IMR-90 (cell line): ENCODE results near the gene GATA2. TPM values are rescaled to one million over a fixed set of nuclear protein-coding genes. Genes with fewer than 3 reads are reported as not detected.

Experiments used
- ATAC-seq: fragments of 200-7000 bp; cut with Tn5 transposase; 2 replicates; pipeline ENCODE4 v1.9.1; 2020; ENCODE audit warnings: low read depth, mild to moderate bottlenecking, moderate library complexity
- BruUV-seq: library from RNA; stranded (reverse); fragments of 400-500 nt; replicated peaks from 2 replicates; lab custom pipeline; 2021; lab: Mats Ljungman, UMichigan
- CTCF ChIA-PET: fragments of 300-600 bp; formaldehyde crosslinking; extraction: SDS; loops from one replicate; lab custom pipeline; 2021; ENCODE audit warnings: antibody characterized with exemption; lab: Yijun Ruan, JAX
- POLR2A ChIA-PET: fragments of 300-600 bp; sonication (Branson Sonifier 250); formaldehyde crosslinking; loops from one replicate; lab custom pipeline; 2022; ENCODE audit warnings: antibody characterized with exemption; ENCODE audit not compliant: unreplicated experiment; lab: Charles Lee
- DNase-seq: peaks from one replicate; pipeline ENCODE4 v3.0.0; 2013
- H2AFZ ChIP-seq: replicated peaks from 2 replicates; pipeline ENCODE3; 2013; ENCODE audit warnings: low read length, mild to moderate bottlenecking; ENCODE audit not compliant: poor library complexity
- H2AK5ac ChIP-seq: 2 replicates; pipeline ENCODE4 v1.6.1; 2013; ENCODE audit warnings: low read depth, low read length, inconsistent platforms
- H2AK9ac ChIP-seq: replicated peaks from 2 replicates; pipeline ENCODE3; 2013; ENCODE audit warnings: mild to moderate bottlenecking, low read depth, low read length, moderate library complexity; ENCODE audit not compliant: poor library complexity
- H2BK120ac ChIP-seq: 2 replicates; pipeline ENCODE4 v1.6.1; 2013; ENCODE audit warnings: low read depth, low read length, inconsistent platforms
- H2BK15ac ChIP-seq: 3 replicates; pipeline ENCODE4 v1.6.1; 2013; ENCODE audit warnings: low read depth, low read length, inconsistent platforms
- H2BK20ac ChIP-seq: 2 replicates; pipeline ENCODE4 v1.6.1; 2013; ENCODE audit warnings: low read depth, mild to moderate bottlenecking, inconsistent platforms, low read length, moderate library complexity
- H2BK5ac ChIP-seq: 2 replicates; pipeline ENCODE4 v1.6.1; 2013; ENCODE audit warnings: mild to moderate bottlenecking, low read depth, low read length, inconsistent platforms; ENCODE audit not compliant: poor library complexity, severe bottlenecking
- H3K14ac ChIP-seq: replicated peaks from 2 replicates; pipeline ENCODE4 v1.6.1; 2013; ENCODE audit warnings: low read depth, low read length, inconsistent platforms
- H3K18ac ChIP-seq: 2 replicates; pipeline ENCODE4 v1.6.1; 2013; ENCODE audit warnings: low read depth, low read length, control low read depth
- H3K23ac ChIP-seq: 2 replicates; pipeline ENCODE4 v1.6.1; 2013; ENCODE audit warnings: low read depth, low read length, inconsistent platforms
- H3K27ac ChIP-seq: 2 replicates; pipeline ENCODE4 v1.5.1; 2013; ENCODE audit warnings: mild to moderate bottlenecking, control low read depth, low read length; ENCODE audit not compliant: insufficient read depth
- H3K27me3 ChIP-seq: 2 replicates; pipeline ENCODE4 v1.6.1; 2013; ENCODE audit warnings: low read length; ENCODE audit not compliant: control insufficient read depth, insufficient read depth
- H3K36me3 ChIP-seq: 2 replicates; pipeline ENCODE4 v1.6.1; 2013; ENCODE audit warnings: low read length, mixed read lengths; ENCODE audit not compliant: control insufficient read depth, insufficient read depth
- H3K4ac ChIP-seq: 2 replicates; pipeline ENCODE4 v1.6.1; 2013; ENCODE audit warnings: low read depth, low read length, inconsistent platforms
- H3K4me1 ChIP-seq: 2 replicates; pipeline ENCODE4 v1.6.1; 2013; ENCODE audit warnings: low read length, mixed read lengths; ENCODE audit not compliant: control insufficient read depth, insufficient read depth
- H3K4me2 ChIP-seq: 2 replicates; pipeline ENCODE4 v1.6.1; 2013; ENCODE audit warnings: low read depth, mild to moderate bottlenecking, control low read depth, low read length, moderate library complexity
- H3K4me3 ChIP-seq: 2 replicates; pipeline ENCODE4 v1.5.1; 2013; ENCODE audit warnings: low read depth, mild to moderate bottlenecking, control low read depth, low read length, moderate library complexity; ENCODE audit not compliant: insufficient read depth
- H3K56ac ChIP-seq: 2 replicates; pipeline ENCODE4 v1.6.1; 2013; ENCODE audit warnings: low read length, inconsistent platforms; ENCODE audit not compliant: insufficient read depth; ENCODE audit errors: extremely low read depth
- H3K79me1 ChIP-seq, 2 experiments: 2 replicates each; pipeline ENCODE4 v1.6.1; 2013; ENCODE audit warnings: low read length in 2 of 2, inconsistent platforms in 1 of 2, low read depth in 1 of 2
- H3K9ac ChIP-seq: 2 replicates; pipeline ENCODE4 v1.6.1; 2013; ENCODE audit warnings: low read depth, low read length, control low read depth
- H3K9me1 ChIP-seq: 2 replicates; pipeline ENCODE4 v1.6.1; 2013; ENCODE audit warnings: low read length, inconsistent platforms; ENCODE audit not compliant: insufficient read depth
- H3K9me3 ChIP-seq: 2 replicates; pipeline ENCODE4 v1.6.1; 2013; ENCODE audit warnings: low read length; ENCODE audit not compliant: control insufficient read depth, insufficient read depth
- H4K20me1 ChIP-seq: 2 replicates; pipeline ENCODE4 v1.6.1; 2013; ENCODE audit warnings: low read length, inconsistent platforms; ENCODE audit not compliant: insufficient read depth
- H4K5ac ChIP-seq: 2 replicates; pipeline ENCODE4 v1.6.1; 2013; ENCODE audit warnings: mild to moderate bottlenecking, low read depth, low read length, control low read depth
- H4K8ac ChIP-seq, 2 experiments: 2 replicates each; pipeline ENCODE4 v1.6.1; 2013; ENCODE audit warnings: low read depth in 2 of 2, low read length in 2 of 2, control low read depth in 1 of 2, inconsistent platforms in 1 of 2
- H4K91ac ChIP-seq: 2 replicates; pipeline ENCODE4 v1.6.1; 2013; ENCODE audit warnings: low read depth, low read length, inconsistent platforms; ENCODE audit not compliant: insufficient read depth
- CEBPB ChIP-seq: IDR thresholded peaks from 2 replicates; pipeline ENCODE4 v1.6.1; 2012; ENCODE audit warnings: low read depth, low read length, improper control_type of control experiment
- MXI1 ChIP-seq: IDR thresholded peaks from 2 replicates; pipeline ENCODE4 v1.6.1; 2012; ENCODE audit warnings: low read depth, mild to moderate bottlenecking, low read length, moderate library complexity, borderline replicate concordance
- WGBS, 2 experiments: methylation state at CpG; one replicate each; pipeline versions ENCODE4 v1.1.5 to v1.1.7; 2013; ENCODE audit warnings: missing lambda C conversion rate in 2 of 2; ENCODE audit not compliant: insufficient read length in 1 of 2; ENCODE audit errors: extremely low coverage in 2 of 2; 5-methylcytosine and 5-hydroxymethylcytosine counted together
- dilution Hi-C: fragments of 300-500 bp; cut with HindIII; formaldehyde crosslinking; loops from one replicate; pipeline ENCODE4 v1.14.3; 2018; ENCODE audit warnings: low sequenced_read_pairs; ENCODE audit not compliant: unreplicated experiment
- in situ Hi-C: fragments of 300-500 bp; cut with MboI; formaldehyde crosslinking; loops from 3 replicates; pipeline ENCODE4 v1.14.3; 2019; ENCODE audit warnings: low sequenced_read_pairs, inconsistent platforms, mixed read lengths
- intact Hi-C: fragments of 100-400 bp; cut with micrococcal nuclease; formaldehyde crosslinking; loops from 2 replicates; pipeline ENCODE4 v1.10.0; 2022
- polyA plus RNA-seq, 3 experiments: library from polyadenylated mRNA; depleted of rRNA; stranded (reverse); fragments of >200 nt; gene quantifications; 2 replicates each; pipeline ENCODE4 v1.2.3, GENCODE V29; 2012; ENCODE audit warnings: low replicate concordance in 1 of 3
- total RNA-seq: library from RNA; depleted of rRNA; stranded (reverse); fragments of >200 nt; gene quantifications from 2 replicates; pipeline ENCODE4 v1.2.3, GENCODE V29; 2012

The GATA2 gene
- total and polyA plus RNA-seq, 2 of the 4 experiments (the other 2 are of a cell fraction) = 2.2 to 13.5 TPM

DNA sequence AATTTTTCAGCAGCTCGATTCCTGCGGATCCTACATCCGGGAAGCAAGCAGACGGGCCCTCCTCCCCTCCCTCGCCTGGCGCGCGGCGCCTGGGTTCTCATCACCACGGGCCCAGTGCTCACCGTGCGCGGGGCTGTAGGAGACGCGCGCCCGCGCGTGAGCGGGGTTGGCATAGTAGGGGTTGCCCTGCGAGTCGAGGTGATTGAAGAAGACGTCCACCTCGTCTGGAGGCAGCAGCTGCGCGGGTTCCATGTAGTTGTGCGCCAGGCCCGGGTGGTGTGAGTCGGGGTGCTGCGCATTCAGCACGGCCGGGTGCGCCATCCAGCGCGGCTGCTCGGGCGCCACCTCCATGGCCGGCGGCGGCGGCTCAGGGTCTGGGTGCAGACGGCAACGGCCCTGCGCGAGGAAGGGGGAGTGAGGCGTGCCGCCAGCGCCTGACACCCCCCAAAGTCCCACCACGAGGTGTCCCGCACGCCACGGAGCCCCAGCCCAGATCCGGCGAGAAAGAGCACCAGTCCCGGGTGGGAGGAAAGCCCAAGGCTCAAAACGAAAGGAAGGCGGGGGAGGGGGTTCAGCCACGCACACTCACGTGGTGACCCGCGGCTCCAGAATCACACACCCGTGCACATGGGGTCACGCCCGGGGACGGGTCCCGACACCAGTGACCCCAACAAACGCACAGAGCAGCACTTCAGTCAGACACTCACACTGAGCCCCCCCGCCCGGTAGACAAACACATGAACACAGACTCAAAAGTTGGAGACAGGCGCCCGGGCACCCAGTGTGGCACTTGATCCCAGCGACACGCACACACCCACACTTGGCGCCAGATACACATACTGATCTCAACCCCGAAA, 6.1 kb downstream of the GATA2 start:
- peaks cover 7% of the 10 kb centered on the region; the same call in 1 of the 2 replicates for H4K20me1 ChIP-seq
- POLR2A ChIA-PET = no interaction called here
- H3K4me1 ChIP-seq = peaks cover 27% of the 10 kb centered on the region
- peak overlapping the region; percentile 12; the same call in 1 of the 2 replicates for H3K18ac ChIP-seq
- peak overlapping the region; percentile 69 for H3K27ac ChIP-seq
- peak overlapping the region; percentile 92 for H2AK9ac ChIP-seq
- H2AK5ac ChIP-seq = peak overlapping the region; percentile 70
- H3K4ac ChIP-seq = peak overlapping the region; percentile 67
- H2BK20ac ChIP-seq = no peak overlapping the region
- peak overlapping the region; percentile 17 to 58; a peak in 2 of 4 replicates for H4K8ac ChIP-seq
- in situ Hi-C loops = loop anchor here (5.0 to 10.0 kb wide), 2 partner anchors 315 to 392 kb away; no protein-coding TSS in a partner anchor
- CTCF ChIA-PET = interaction anchor here (0.6 kb wide), 1 partner anchor 164 kb away, joined by 3 read pairs; no protein-coding TSS in a partner anchor
- H3K23ac ChIP-seq = peak overlapping the region; percentile 89
- H3K4me2 ChIP-seq = peak overlapping the region; percentile 96
- H3K79me1 ChIP-seq = peaks cover 5 to 35% of the 10 kb centered on the region in 2 experiments; a peak in 3 of 4 replicates
- TF ChIP-seq CEBPB (no peak), MXI1 (peak; percentile 23; the same call in 1 of the 2 replicates)
- intact Hi-C loops = no loop called here
- BruUV-seq = no TSS peak
- peak overlapping the region; percentile 54 for H2BK120ac ChIP-seq
- no peaks in the 10 kb centered on the region for H3K9me3 ChIP-seq
- H3K27me3 ChIP-seq = peaks cover 23% of the 10 kb centered on the region; the same call in 1 of the 2 replicates
- no peak overlapping the region for H4K5ac ChIP-seq
- H2BK5ac ChIP-seq = peak overlapping the region; percentile 56
- H3K14ac ChIP-seq = peak overlapping the region; percentile 54; the same call in 1 of the 2 replicates
- H3K4me3 ChIP-seq = peak overlapping the region; percentile 89
- no peak overlapping the region for H2BK15ac ChIP-seq
- H3K9ac ChIP-seq = peak overlapping the region; percentile 76
- peaks cover 6% of the 10 kb centered on the region for H3K36me3 ChIP-seq
- no peaks in the 10 kb centered on the region for H3K9me1 ChIP-seq
- H4K91ac ChIP-seq = peak overlapping the region; percentile 22; the same call in 1 of the 2 replicates
- ATAC-seq (0 out of 2 replicates have a peak, but pooled peaks have one; percentile 1), DNase-seq (peak; percentile 41)
- no peak overlapping the region; the same call in 1 of the 2 replicates for H3K56ac ChIP-seq
- H2AFZ ChIP-seq = peak overlapping the region; percentile 93
- WGBS, 2 experiments = 0% methylated on average over 28 of the region's 75 CpGs; no CpG with 5 or more reads in 1 of the 2 experiments
- dilution Hi-C loops = no loop called here
